HEK293 (cell line): ENCODE measurements around the gene MACROH2A1.

ENCODE experiments used
- CTCF ChIA-PET: fragments of 350-600 bp; formaldehyde crosslinking; extraction: SDS; loops from one replicate; lab custom pipeline; 2021; ENCODE audit warnings: antibody characterized with exemption; lab: Yijun Ruan, JAX
- POLR2A ChIA-PET: fragments of 300-600 bp; formaldehyde crosslinking; extraction: SDS; loops from one replicate; lab custom pipeline; 2020; ENCODE audit warnings: antibody characterized with exemption, inconsistent platforms; lab: Yijun Ruan, JAX
- H3K27ac ChIP-seq: fragments of 200-500 bp; sonication (Bioruptor generic); 2 replicates; pipeline ENCODE4 v1.5.1; 2014; ENCODE audit warnings: low read depth, low read length, control low read depth, inconsistent platforms; ENCODE audit errors: extremely low read depth
- H3K36me3 ChIP-seq, 2 experiments: fragments of 200-500 bp in 1 of 2; sonication (Bioruptor generic) in 1 of 2; 1 replicate in 1 of 2; 2 replicates in 1 of 2; pipeline ENCODE4 v1.5.1; 2014 to 2017; ENCODE audit warnings: inconsistent platforms in 2 of 2, low read length in 2 of 2; ENCODE audit not compliant: control insufficient read depth in 2 of 2, insufficient read depth in 1 of 2
- H3K4me1 ChIP-seq: fragments of 200-500 bp; sonication (Bioruptor generic); 2 replicates; pipeline ENCODE4 v1.5.1; 2014; ENCODE audit warnings: mild to moderate bottlenecking, low read length, inconsistent platforms; ENCODE audit not compliant: control insufficient read depth, insufficient read depth
- H3K4me3 ChIP-seq: 2 replicates; pipeline ENCODE4 v1.5.1; 2011; ENCODE audit warnings: low read depth, mild to moderate bottlenecking, control low read depth, low read length, moderate library complexity
- H3K9me3 ChIP-seq: fragments of 200-500 bp; sonication (Bioruptor generic); 2 replicates; pipeline ENCODE4 v1.5.1; 2014; ENCODE audit warnings: low read depth, low read length, inconsistent platforms; ENCODE audit not compliant: control insufficient read depth, insufficient read depth
- BCL11A ChIP-seq: fragments of 450-650 bp; formaldehyde crosslinking; IDR thresholded peaks from 2 replicates; pipeline ENCODE4 v1.5.1; 2016; ENCODE audit warnings: low read depth, missing biosample characterization, missing genetic modification characterization
- CTCF ChIP-seq: fragments of 450-650 bp; formaldehyde crosslinking; IDR thresholded peaks from 2 replicates; pipeline ENCODE4 v1.5.1; 2016; ENCODE audit warnings: missing biosample characterization, missing genetic modification characterization
- EGR2 ChIP-seq: fragments of 450-650 bp; formaldehyde crosslinking; IDR thresholded peaks from 2 replicates; pipeline ENCODE4 v1.5.1; 2016; ENCODE audit warnings: low read depth, missing biosample characterization, missing genetic modification characterization
- GLIS2 ChIP-seq: fragments of 450-650 bp; formaldehyde crosslinking; IDR thresholded peaks from 2 replicates; pipeline ENCODE4 v1.5.1; 2016; ENCODE audit warnings: missing biosample characterization, missing genetic modification characterization
- HOXD13 ChIP-seq: sonication (generic); formaldehyde crosslinking; IDR thresholded peaks from 2 replicates; pipeline ENCODE4 v1.8.0; 2022; ENCODE audit warnings: missing genetic modification reagents, borderline replicate concordance
- REST ChIP-seq: fragments of 450-650 bp; formaldehyde crosslinking; IDR thresholded peaks from 2 replicates; pipeline ENCODE4 v1.5.1; 2016; ENCODE audit warnings: missing biosample characterization, missing genetic modification characterization
- WT1 ChIP-seq: fragments of 450-650 bp; formaldehyde crosslinking; IDR thresholded peaks from 2 replicates; pipeline ENCODE4 v1.5.1; 2016; ENCODE audit warnings: missing biosample characterization, missing genetic modification characterization
- ZBTB44 ChIP-seq: fragments of 450-650 bp; IDR thresholded peaks from 2 replicates; pipeline ENCODE4 v1.5.1; 2018; ENCODE audit warnings: missing biosample characterization, mild to moderate bottlenecking, missing genetic modification characterization
- ZFP3 ChIP-seq: fragments of 450-650 bp; formaldehyde crosslinking; IDR thresholded peaks from 2 replicates; pipeline ENCODE4 v1.5.1; 2016; ENCODE audit warnings: low read depth, missing biosample characterization, missing genetic modification characterization
- ZNF133 ChIP-seq: fragments of 450-650 bp; formaldehyde crosslinking; IDR thresholded peaks from 2 replicates; pipeline ENCODE4 v1.5.1; 2016; ENCODE audit warnings: missing biosample characterization, missing genetic modification characterization
- ZNF16 ChIP-seq: fragments of 450-650 bp; formaldehyde crosslinking; IDR thresholded peaks from 2 replicates; pipeline ENCODE4 v1.5.1; 2016; ENCODE audit warnings: low read depth, missing biosample characterization, missing genetic modification characterization
- ZNF19 ChIP-seq: fragments of 450-650 bp; formaldehyde crosslinking; IDR thresholded peaks from 2 replicates; pipeline ENCODE4; 2016; ENCODE audit warnings: missing biosample characterization, missing genetic modification characterization, low read depth
- ZNF391 ChIP-seq: fragments of 450-650 bp; formaldehyde crosslinking; IDR thresholded peaks from 2 replicates; pipeline ENCODE4 v1.5.1; 2016; ENCODE audit warnings: low read depth, missing biosample characterization, missing genetic modification characterization, borderline replicate concordance
- ZNF404 ChIP-seq: fragments of 450-650 bp; formaldehyde crosslinking; IDR thresholded peaks from 2 replicates; pipeline ENCODE4 v1.5.1; 2017; ENCODE audit warnings: missing biosample characterization, missing genetic modification characterization
- ZNF48 ChIP-seq: fragments of 450-650 bp; formaldehyde crosslinking; IDR thresholded peaks from 2 replicates; pipeline ENCODE4 v1.5.1; 2016; ENCODE audit warnings: missing biosample characterization, missing genetic modification characterization
- ZNF580 ChIP-seq: fragments of 450-650 bp; formaldehyde crosslinking; IDR thresholded peaks from 2 replicates; pipeline ENCODE4 v1.5.1; 2016; ENCODE audit warnings: missing biosample characterization, missing genetic modification characterization
- ZNF645 ChIP-seq: fragments of 450-650 bp; formaldehyde crosslinking; IDR thresholded peaks from 2 replicates; pipeline ENCODE4; 2016; ENCODE audit warnings: missing biosample characterization, missing genetic modification characterization
- ZNF704 ChIP-seq: fragments of 450-650 bp; formaldehyde crosslinking; IDR thresholded peaks from 2 replicates; pipeline ENCODE4 v1.5.1; 2016; ENCODE audit warnings: missing biosample characterization, missing genetic modification characterization

MACROH2A1 gene

GRCh38 chr5:135329066-135329912, 69.7 kb downstream of the MACROH2A1 start (continued):
- no peak for TF ChIP-seq ZBTB44 (tag by site-specific recombination)
- no peak for TF ChIP-seq ZNF16 (tag by site-specific recombination)
- TF ChIP-seq BCL11A (tag by site-specific recombination) = no peak
- TF ChIP-seq ZNF404 (tag by site-specific recombination) = no peak
- no peak for TF ChIP-seq REST (tag by site-specific recombination)
- no peak for TF ChIP-seq CTCF (tag by site-specific recombination)
- TF ChIP-seq EGR2 (tag by site-specific recombination) = no peak
- no peak for TF ChIP-seq ZNF48 (tag by site-specific recombination)

GRCh38 chr5:135328128-135328687, 70.8 kb downstream of the MACROH2A1 start:
- Histone ChIP-seq H3K9me3 (no peaks in the 10 kb centered on the region), H3K4me3 (no peak overlapping the region), H3K27ac (no peak overlapping the region), H3K36me3 (peaks cover 0 to 20% of the 10 kb centered on the region in 2 experiments; a peak in 1 of 3 replicates), H3K4me1 (no peaks in the 10 kb centered on the region)
- ChIA-PET POLR2A (no interaction called here), CTCF (no interaction called here)
- TF ChIP-seq WT1 (tag by site-specific recombination) (no peak), CTCF (tag by site-specific recombination) (no peak), ZNF704 (tag by site-specific recombination) (no peak), ZNF48 (tag by site-specific recombination) (no peak), HOXD13 (CRISPR knock-in tag) (no peak), GLIS2 (tag by site-specific recombination) (no peak), ZNF391 (no peak), ZNF19 (tag by site-specific recombination) (no peak), ZNF645 (no peak), ZFP3 (tag by site-specific recombination) (no peak), ZNF580 (tag by site-specific recombination) (no peak), ZNF133 (tag by site-specific recombination) (no peak)
